Measurements from ENCODE around the gene CENATAC.

DNA sequence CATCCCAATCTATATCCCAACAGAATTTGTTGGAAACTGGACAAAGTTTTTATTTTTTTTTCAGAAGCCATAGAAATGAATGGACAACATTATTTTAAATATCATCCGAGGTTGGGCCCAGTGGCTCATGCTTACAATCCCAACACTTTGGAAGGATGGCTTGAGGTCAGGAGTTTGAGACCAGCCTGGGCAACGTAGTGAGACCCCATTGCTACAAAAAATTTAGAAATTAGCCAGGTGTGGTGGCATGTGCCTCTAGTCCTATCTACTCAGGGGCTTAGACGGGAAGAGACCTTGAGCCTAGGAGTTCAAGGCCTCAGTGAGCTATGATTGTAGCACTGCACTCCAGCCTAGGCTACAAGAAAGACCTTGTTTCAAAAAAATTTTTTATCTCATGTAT, 36.9 kb downstream of the CENATAC start:
- TF ChIP-seq, protein P1, sequence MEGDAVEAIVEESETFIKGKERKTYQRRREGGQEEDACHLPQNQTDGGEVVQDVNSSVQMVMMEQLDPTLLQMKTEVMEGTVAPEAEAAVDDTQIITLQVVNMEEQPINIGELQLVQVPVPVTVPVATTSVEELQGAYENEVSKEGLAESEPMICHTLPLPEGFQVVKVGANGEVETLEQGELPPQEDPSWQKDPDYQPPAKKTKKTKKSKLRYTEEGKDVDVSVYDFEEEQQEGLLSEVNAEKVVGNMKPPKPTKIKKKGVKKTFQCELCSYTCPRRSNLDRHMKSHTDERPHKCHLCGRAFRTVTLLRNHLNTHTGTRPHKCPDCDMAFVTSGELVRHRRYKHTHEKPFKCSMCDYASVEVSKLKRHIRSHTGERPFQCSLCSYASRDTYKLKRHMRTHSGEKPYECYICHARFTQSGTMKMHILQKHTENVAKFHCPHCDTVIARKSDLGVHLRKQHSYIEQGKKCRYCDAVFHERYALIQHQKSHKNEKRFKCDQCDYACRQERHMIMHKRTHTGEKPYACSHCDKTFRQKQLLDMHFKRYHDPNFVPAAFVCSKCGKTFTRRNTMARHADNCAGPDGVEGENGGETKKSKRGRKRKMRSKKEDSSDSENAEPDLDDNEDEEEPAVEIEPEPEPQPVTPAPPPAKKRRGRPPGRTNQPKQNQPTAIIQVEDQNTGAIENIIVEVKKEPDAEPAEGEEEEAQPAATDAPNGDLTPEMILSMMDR (IDR thresholded peaks at IDR 0.05; ENCODE audit: borderline replicate concordance, extremely low read depth, low read length, poor library complexity, severe bottlenecking), result no peak
- no peak for TF ChIP-seq EZH2 (IDR thresholded peaks at IDR 0.05; ENCODE audit: borderline replicate concordance, low read depth, low read length, severe bottlenecking)
